ENCODE results near the gene FOXJ3. TPM values are rescaled to one million over a fixed set of nuclear protein-coding genes. Genes with fewer than 3 reads are reported as not detected.

The FOXJ3 gene
- total RNA-seq, 1 donor from 2014 or later: 13.2 TPM

- Histone ChIP-seq H3K4me3 (ENCODE audit: low read depth, low read length) (no peak overlapping the region), H3K36me3 (ENCODE audit: control insufficient read depth, insufficient read depth, low read length) (no peaks in the 10 kb centered on the region), H3K27me3 (ENCODE audit: control insufficient read depth, insufficient read depth, low read length) (peaks cover 6% of the 10 kb centered on the region)
- no peak for DNase-seq (ENCODE audit: low read depth)
- FAIRE-seq: no peak
- TF ChIP-seq CTCF (IDR thresholded peaks at IDR 0.05; ENCODE audit: insufficient read depth, low read length, severe bottlenecking): no peak
Measured at GRCh38 chr1:42138586-42138985, 196.4 kb downstream of the FOXJ3 start.

GRCh38 chr1:42137766-42138165 is 197.3 kb downstream of the FOXJ3 start:
- FAIRE-seq: no peak
- peaks cover 6% of the 10 kb centered on the region for H3K27me3 ChIP-seq (ENCODE audit: control insufficient read depth, insufficient read depth, low read length)
- H3K4me3 ChIP-seq (ENCODE audit: low read depth, low read length): no peak overlapping the region
- DNase-seq (ENCODE audit: low read depth): no peak
- H3K36me3 ChIP-seq (ENCODE audit: control insufficient read depth, insufficient read depth, low read length): no peaks in the 10 kb centered on the region
- no peak for TF ChIP-seq CTCF (IDR thresholded peaks at IDR 0.05; ENCODE audit: insufficient read depth, low read length, severe bottlenecking)

GRCh38 chr1:42136466-42136865 is 198.6 kb downstream of the FOXJ3 start:
- DNase-seq (ENCODE audit: low read depth) (no peak), FAIRE-seq (no peak)
- Histone ChIP-seq H3K4me3 (ENCODE audit: low read depth, low read length) (no peak overlapping the region), H3K36me3 (ENCODE audit: control insufficient read depth, insufficient read depth, low read length) (no peaks in the 10 kb centered on the region), H3K27me3 (ENCODE audit: control insufficient read depth, insufficient read depth, low read length) (peaks cover 6% of the 10 kb centered on the region)
- no peak for TF ChIP-seq CTCF (IDR thresholded peaks at IDR 0.05; ENCODE audit: insufficient read depth, low read length, severe bottlenecking)

- no peak overlapping the region for H3K4me3 ChIP-seq (ENCODE audit: low read depth, low read length)
- no peak for TF ChIP-seq CTCF (IDR thresholded peaks at IDR 0.05; ENCODE audit: insufficient read depth, low read length, severe bottlenecking)
- FAIRE-seq: no peak
- no peaks in the 10 kb centered on the region for H3K36me3 ChIP-seq (ENCODE audit: control insufficient read depth, insufficient read depth, low read length)
- DNase-seq (ENCODE audit: low read depth): no peak
- peaks cover 6% of the 10 kb centered on the region for H3K27me3 ChIP-seq (ENCODE audit: control insufficient read depth, insufficient read depth, low read length)
Measured at GRCh38 chr1:42135426-42135825, 199.6 kb downstream of the FOXJ3 start.

GRCh38 chr1:42133809-42134526 is 201.1 kb downstream of the FOXJ3 start:
- TF ChIP-seq CTCF (IDR thresholded peaks at IDR 0.05; ENCODE audit: insufficient read depth, low read length, severe bottlenecking): no peak
- DNase-seq (ENCODE audit: low read depth): no peak
- Histone ChIP-seq H3K4me3 (ENCODE audit: low read depth, low read length) (no peak overlapping the region), H3K27me3 (ENCODE audit: control insufficient read depth, insufficient read depth, low read length) (peaks cover 6% of the 10 kb centered on the region), H3K36me3 (ENCODE audit: control insufficient read depth, insufficient read depth, low read length) (no peaks in the 10 kb centered on the region)
- peak; percentile 18 for FAIRE-seq

GRCh38 chr1:42133390-42133789 is 201.6 kb downstream of the FOXJ3 start:
- DNase-seq (ENCODE audit: low read depth) (no peak), FAIRE-seq (no peak)
- TF ChIP-seq CTCF (IDR thresholded peaks at IDR 0.05; ENCODE audit: insufficient read depth, low read length, severe bottlenecking): no peak
- Histone ChIP-seq H3K27me3 (ENCODE audit: control insufficient read depth, insufficient read depth, low read length) (peaks cover 6% of the 10 kb centered on the region), H3K4me3 (ENCODE audit: low read depth, low read length) (no peak overlapping the region), H3K36me3 (ENCODE audit: control insufficient read depth, insufficient read depth, low read length) (no peaks in the 10 kb centered on the region)

Data from bronchial epithelial cell (primary cell).